ENCODE data around the gene IPO7.

Gene IPO7

DNA sequence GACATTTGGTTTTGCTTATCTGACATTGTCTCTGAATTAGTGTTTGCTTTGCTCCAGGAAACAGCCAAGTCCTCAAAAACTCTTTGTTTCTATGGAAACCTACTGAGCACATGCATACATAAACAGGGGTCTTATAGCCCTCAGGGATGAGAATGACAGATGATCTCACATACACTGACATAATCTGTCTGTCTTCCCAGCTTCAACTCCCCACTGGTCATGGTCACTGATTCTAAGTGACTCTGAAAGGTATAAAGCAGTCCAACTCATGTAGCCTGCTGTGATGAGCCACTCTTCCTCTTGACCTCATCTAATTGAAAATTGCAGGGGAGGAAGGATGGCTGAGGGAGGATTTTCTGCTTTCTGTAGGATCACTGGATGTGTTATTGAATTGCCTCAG lies 89.0 kb downstream of the IPO7 start:
- TF ChIP-seq CTCF (IDR thresholded peaks at IDR 0.05; ENCODE audit: insufficient read depth, missing control alignments): no peak
- DNase-seq (ENCODE audit: insufficient read length, low spot score): no peak
- no peak for FAIRE-seq

GRCh38 chr11:9479899-9480298 lies 95.4 kb downstream of the IPO7 start:
- DNase-seq (ENCODE audit: insufficient read length, low spot score) (no peak), FAIRE-seq (no peak)
- TF ChIP-seq CTCF (IDR thresholded peaks at IDR 0.05; ENCODE audit: insufficient read depth, missing control alignments): no peak

DNA sequence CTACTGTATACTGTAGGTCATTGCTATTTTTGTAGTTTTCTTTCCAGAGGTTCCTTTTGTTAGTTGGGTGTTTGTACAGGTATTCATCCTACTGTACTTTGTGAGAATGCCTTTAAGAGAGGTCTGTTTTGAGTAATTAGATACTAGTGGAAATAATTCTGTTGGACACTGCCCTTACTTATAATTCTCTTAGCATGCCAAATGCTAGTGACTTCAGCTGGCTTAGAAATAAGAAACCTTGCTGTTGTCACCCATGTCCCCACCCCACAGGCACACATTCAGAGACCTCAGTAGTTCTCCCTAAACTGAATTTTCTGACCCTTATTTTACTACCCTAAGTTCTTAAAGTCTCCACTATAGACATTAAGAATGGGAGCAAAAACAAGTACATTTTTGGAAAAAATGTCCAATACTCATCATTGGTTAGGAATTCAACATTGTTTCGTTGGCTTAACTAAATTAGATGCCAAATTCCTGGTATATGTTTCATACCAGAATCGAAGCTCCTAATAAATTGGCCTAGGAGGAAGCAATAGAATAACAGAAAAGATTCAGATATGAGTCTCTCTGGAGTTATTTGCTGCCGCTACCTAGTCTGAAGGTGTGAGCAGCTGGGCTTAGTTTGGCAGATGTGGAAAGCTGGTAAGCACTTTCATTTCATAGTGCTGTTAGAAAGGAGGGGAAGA lies 104.8 kb downstream of the IPO7 start:
- DNase-seq (ENCODE audit: insufficient read length, low spot score) (no peak), FAIRE-seq (no peak)
- TF ChIP-seq CTCF (IDR thresholded peaks at IDR 0.05; ENCODE audit: insufficient read depth, missing control alignments): no peak

GRCh38 chr11:9490376-9490775 lies 105.9 kb downstream of the IPO7 start:
- FAIRE-seq: no peak
- TF ChIP-seq CTCF (IDR thresholded peaks at IDR 0.05; ENCODE audit: insufficient read depth, missing control alignments): no peak
- no peak for DNase-seq (ENCODE audit: insufficient read length, low spot score)

- FAIRE-seq (no peak), DNase-seq (ENCODE audit: insufficient read length, low spot score) (no peak)
- no peak for TF ChIP-seq CTCF (IDR thresholded peaks at IDR 0.05; ENCODE audit: insufficient read depth, missing control alignments)
Observed at GRCh38 chr11:9493492-9493891, 109.0 kb downstream of the IPO7 start.

GRCh38 chr11:9494316-9494715 lies 109.9 kb downstream of the IPO7 start:
- DNase-seq (ENCODE audit: insufficient read length, low spot score) (no peak), FAIRE-seq (no peak)
- no peak for TF ChIP-seq CTCF (IDR thresholded peaks at IDR 0.05; ENCODE audit: insufficient read depth, missing control alignments)

DNA sequence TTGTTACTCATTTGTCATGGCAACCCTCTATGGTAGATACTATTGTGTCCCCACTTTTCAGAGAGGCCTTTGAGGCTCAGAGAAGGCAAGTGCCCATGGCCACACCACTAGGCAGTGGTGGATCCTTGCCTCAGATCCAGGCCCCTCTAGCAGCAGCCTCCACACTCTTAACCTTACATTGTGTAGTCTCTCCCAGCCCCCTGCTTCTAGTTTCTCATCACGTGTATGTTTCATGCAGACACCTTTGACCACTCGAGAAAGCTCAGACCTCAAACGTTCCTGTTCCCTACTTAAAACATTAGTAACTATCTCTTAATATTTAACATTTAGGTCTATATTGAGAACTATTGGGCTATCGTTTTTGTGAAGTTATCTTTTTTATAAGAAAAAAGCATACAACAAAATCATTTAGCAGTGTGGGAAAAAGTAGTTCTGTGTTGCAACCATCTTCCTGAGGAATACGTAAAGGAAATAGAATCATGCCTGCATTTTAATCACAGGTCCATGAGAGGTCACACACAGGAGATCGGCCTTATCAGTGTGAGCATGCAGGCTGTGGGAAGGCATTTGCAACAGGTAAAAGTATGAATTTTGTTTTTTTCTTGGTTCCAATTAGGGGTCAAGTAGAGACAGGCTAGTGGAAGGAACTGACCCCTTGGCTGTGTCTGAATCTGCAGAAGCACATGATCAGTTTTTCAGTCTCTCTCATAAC lies 111.5 kb downstream of the IPO7 start:
- no peak for FAIRE-seq
- DNase-seq (ENCODE audit: insufficient read length, low spot score): no peak
- no peak for TF ChIP-seq CTCF (IDR thresholded peaks at IDR 0.05; ENCODE audit: insufficient read depth, missing control alignments)

Data from D721Med (cell line).